Transverse colon (tissue), 4 donors: ENCODE results near the gene INSL3. TPM values are rescaled to one million over a fixed set of nuclear protein-coding genes. Genes with fewer than 3 reads are reported as not detected.
"Not testable (repeated sequence)": the region's sequence is repeated elsewhere in the genome, so short reads cannot be mapped to it uniquely, and the experiment has no call there.

Experiments
- DNase-seq: peaks from one replicate; pipeline ENCODE4 v3.0.0-alpha.2; 2019
- H3K27ac ChIP-seq, 4 donors: fragments of 200-600 bp; sonication (generic); 2 replicates each; pipeline ENCODE4 v1.5.1; 2016 to 2018; ENCODE audit warnings: inconsistent platforms in 4 of 4
- H3K27me3 ChIP-seq: fragments of 200-600 bp; sonication (generic); 2 replicates; pipeline ENCODE4 v1.5.1; 2017; ENCODE audit warnings: inconsistent platforms
- H3K36me3 ChIP-seq, 4 donors: fragments of 200-600 bp; sonication (generic); 2 replicates each; pipeline ENCODE4 v1.5.1; 2017 to 2019; ENCODE audit warnings: inconsistent platforms in 4 of 4
- H3K4me1 ChIP-seq, 4 donors: fragments of 200-600 bp; sonication (generic); 2 replicates each; pipeline ENCODE4 v1.5.1; 2017 to 2020; ENCODE audit warnings: inconsistent platforms in 4 of 4
- H3K4me3 ChIP-seq, 4 donors: fragments of 200-600 bp; sonication (generic); 1 replicate in 1 of 4; 2 replicates in 3 of 4; pipeline versions ENCODE4 v1.5.1 to v1.6.1; 2017 to 2019; ENCODE audit warnings: inconsistent platforms in 4 of 4
- H3K9me3 ChIP-seq, 2 donors: fragments of 200-600 bp; sonication (generic); 2 replicates each; pipeline ENCODE4 v1.5.1; 2017 to 2019; ENCODE audit warnings: inconsistent platforms in 2 of 2
- EP300 ChIP-seq: sonication (generic); formaldehyde crosslinking; IDR thresholded peaks from one replicate; pipeline ENCODE4 v1.6.1; 2017; ENCODE audit warnings: antibody characterized with exemption, low read depth
- POLR2A ChIP-seq: fragments of 450-650 bp; IDR thresholded peaks from one replicate; pipeline ENCODE4 v1.6.1; 2016; ENCODE audit warnings: antibody characterized with exemption, mild to moderate bottlenecking, moderate library complexity
- POLR2AphosphoS5 ChIP-seq, 3 donors: sonication (generic); formaldehyde crosslinking; IDR thresholded peaks; one replicate each; pipeline ENCODE4 v1.6.1; 2016; ENCODE audit warnings: antibody characterized with exemption in 3 of 3
- WGBS, 2 donors: methylation state at CpG; one replicate each; pipeline ENCODE4 v1.1.5; 2018; ENCODE audit warnings: low coverage in 1 of 2; 5-methylcytosine and 5-hydroxymethylcytosine counted together
- in situ Hi-C, 4 donors: fragments of 200-750 bp; cut with MboI; loops; one replicate each; pipeline versions ENCODE4 v1.15.0 to v1.15.1; 2017; ENCODE audit warnings: low sequenced_read_pairs in 3 of 4, low pct_ligation_motif_present in 1 of 4, low pct_unique_long_range_greater_than_20kb in 1 of 4
- intact Hi-C: fragments of 100-400 bp; cut with DNase I; formaldehyde crosslinking; loops from one replicate; pipeline ENCODE4 v1.15.1; 2023; ENCODE audit warnings: low total_unique reads
- total RNA-seq, 4 donors: library from RNA; depleted of rRNA; stranded (reverse); fragments of >200 nt; gene quantifications; one replicate each; pipeline ENCODE4 v1.1.0, GENCODE V29; 2016
- TF ChIP-seq, protein P1 (sequence below), 5 experiments: fragments of 200-600 bp in 3 of 5; fragments of 450-650 bp in 2 of 5; sonication (generic) in 3 of 5; IDR thresholded peaks; 1 replicate in 2 of 5; 2 replicates in 3 of 5; pipeline ENCODE4 v1.5.1; 2016 to 2017; ENCODE audit warnings: antibody characterized with exemption in 5 of 5, inconsistent platforms in 3 of 5, mild to moderate bottlenecking in 2 of 5, moderate library complexity in 1 of 5

The INSL3 gene
- total RNA-seq, 4 donors from 2014 or later = not detected

DNA sequence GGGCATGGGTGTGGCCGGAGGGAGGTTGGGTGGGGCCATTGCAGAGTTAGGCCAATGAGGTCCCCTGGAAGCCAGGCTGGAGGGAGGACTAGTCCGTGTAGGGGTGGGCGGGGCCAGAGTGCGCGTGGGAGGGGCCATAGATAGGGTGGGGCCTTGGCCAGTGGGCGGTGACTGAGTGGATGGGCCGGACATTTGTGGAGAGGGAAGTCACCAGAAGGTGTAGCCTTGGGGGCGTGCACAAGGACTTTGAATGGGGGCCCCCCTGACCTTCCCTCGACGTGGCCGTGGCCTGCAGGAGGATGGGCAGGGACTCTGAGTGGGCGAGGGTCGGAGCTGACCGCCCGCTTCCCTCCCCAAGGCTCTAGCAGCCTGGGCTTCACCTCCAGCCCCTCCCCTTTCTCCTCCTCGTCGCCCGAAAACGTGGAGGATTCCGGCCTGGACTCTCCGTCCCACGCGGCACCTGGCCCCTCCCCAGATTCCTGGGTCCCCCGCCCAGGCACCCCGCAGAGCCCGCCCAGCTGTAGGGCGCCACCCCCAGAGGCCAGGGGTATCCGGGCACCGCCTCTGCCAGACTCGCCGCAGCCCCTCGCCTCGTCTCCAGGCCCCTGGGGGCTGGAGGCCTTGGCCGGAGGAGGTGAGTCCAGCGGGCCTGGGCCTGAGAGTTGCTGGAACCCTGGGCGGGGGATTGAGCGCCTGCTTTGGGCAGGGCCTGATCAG, 42.9 kb downstream of the INSL3 start:
- peaks cover 20% of the 10 kb centered on the region for H3K27me3 ChIP-seq
- 21% methylated on average over 27 of the region's 37 CpGs; no CpG with 5 or more reads in 1 of the 2 donors for WGBS, 2 donors
- intact Hi-C loops = no loop called here
- H3K9me3 ChIP-seq = no peaks in the 10 kb centered on the region
- no peak overlapping the region for H3K27ac ChIP-seq
- DNase-seq = peak; percentile 80
- in situ Hi-C loops = loop anchor here in 1 of 4 donors (10.0 kb wide), 1 partner anchor 74 kb away; no protein-coding TSS in a partner anchor
- H3K4me1 ChIP-seq = peaks cover 0 to 12% (median 12%) of the 10 kb centered on the region in 4 donors
- H3K4me3 ChIP-seq = peak overlapping the region in 3 of 4 donors; percentile 2 to 41 (median 18)
- H3K36me3 ChIP-seq = no peaks in the 10 kb centered on the region
- TF ChIP-seq POLR2AphosphoS5 (IDR thresholded peaks at IDR 0.05) (no peak), EP300 (no peak), POLR2A (no peak)
- TF ChIP-seq, protein P1, sequence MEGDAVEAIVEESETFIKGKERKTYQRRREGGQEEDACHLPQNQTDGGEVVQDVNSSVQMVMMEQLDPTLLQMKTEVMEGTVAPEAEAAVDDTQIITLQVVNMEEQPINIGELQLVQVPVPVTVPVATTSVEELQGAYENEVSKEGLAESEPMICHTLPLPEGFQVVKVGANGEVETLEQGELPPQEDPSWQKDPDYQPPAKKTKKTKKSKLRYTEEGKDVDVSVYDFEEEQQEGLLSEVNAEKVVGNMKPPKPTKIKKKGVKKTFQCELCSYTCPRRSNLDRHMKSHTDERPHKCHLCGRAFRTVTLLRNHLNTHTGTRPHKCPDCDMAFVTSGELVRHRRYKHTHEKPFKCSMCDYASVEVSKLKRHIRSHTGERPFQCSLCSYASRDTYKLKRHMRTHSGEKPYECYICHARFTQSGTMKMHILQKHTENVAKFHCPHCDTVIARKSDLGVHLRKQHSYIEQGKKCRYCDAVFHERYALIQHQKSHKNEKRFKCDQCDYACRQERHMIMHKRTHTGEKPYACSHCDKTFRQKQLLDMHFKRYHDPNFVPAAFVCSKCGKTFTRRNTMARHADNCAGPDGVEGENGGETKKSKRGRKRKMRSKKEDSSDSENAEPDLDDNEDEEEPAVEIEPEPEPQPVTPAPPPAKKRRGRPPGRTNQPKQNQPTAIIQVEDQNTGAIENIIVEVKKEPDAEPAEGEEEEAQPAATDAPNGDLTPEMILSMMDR (IDR thresholded peaks at IDR 0.05) = no peak

- DNase-seq, H3K9me3 ChIP-seq, H3K27ac ChIP-seq, H3K4me3 ChIP-seq, intact Hi-C loops, H3K36me3 ChIP-seq: not testable (repeated sequence)
- WGBS, 2 donors = 76 to 81% methylated on average over 7 to 10 of the region's 10 CpGs
- peaks cover 20% of the 10 kb centered on the region for H3K27me3 ChIP-seq
- in situ Hi-C loops = loop anchor here in 1 of 4 donors (10.0 kb wide), 1 partner anchor 73 kb away; no protein-coding TSS in a partner anchor
- peaks cover 0 to 12% (median 12%) of the 10 kb centered on the region in 4 donors for H3K4me1 ChIP-seq
These were observed 43.5 kb downstream of the INSL3 start for GRCh38 chr19:17777840-17778239.

DNA sequence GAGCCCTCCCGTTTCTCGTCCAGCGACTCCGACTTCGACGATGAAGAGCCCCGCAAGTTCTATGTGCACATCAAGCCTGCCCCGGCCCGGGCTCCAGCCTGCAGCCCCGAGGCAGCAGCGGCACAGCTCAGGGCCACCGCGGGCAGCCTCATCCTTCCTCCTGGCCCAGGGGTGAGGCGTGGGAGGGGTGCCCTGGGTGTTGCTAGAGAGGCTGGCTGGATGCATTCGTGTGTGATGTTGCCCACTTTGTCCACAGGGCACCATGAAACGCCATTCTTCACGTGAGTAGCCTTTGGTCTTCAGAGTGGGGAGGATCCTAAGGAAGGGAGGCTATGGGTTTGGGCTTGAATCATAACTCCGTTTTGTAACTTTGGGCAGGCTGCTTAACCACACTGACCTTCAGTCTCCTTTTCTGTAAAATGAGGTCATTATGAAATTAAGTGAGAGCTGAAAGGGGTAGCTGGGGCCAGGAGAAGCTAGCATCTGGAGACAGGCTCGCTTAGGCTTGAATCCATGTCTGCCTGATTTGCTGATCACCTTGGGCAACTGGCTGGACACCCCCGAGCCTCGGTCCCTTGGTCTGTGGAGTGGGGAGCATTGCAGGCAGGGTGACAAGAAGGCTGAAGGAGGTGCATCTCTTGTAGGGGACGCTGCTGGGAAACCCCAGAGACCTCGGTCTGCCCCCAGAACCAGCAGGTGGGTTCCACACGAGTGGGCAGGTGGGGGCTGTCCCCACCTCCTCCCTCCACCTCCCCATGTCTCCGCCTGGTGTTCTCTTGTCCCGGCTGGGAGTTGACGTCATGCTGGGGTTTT, 45.1 kb downstream of the INSL3 start:
- no peak overlapping the region for H3K27ac ChIP-seq
- WGBS, 2 donors = 52 to 63% methylated on average over 2 to 27 of the region's 27 CpGs
- intact Hi-C loops (no loop called here), in situ Hi-C loops (loop anchor here in 1 of 4 donors (10.0 kb wide), 1 partner anchor 71 kb away; no protein-coding TSS in a partner anchor)
- H3K9me3 ChIP-seq = no peaks in the 10 kb centered on the region
- H3K36me3 ChIP-seq = no peaks in the 10 kb centered on the region
- peaks cover 17% of the 10 kb centered on the region for H3K27me3 ChIP-seq
- H3K4me1 ChIP-seq = peaks cover 0 to 12% (median 12%) of the 10 kb centered on the region in 4 donors
- no peak overlapping the region for H3K4me3 ChIP-seq
- DNase-seq = no peak
- TF ChIP-seq POLR2AphosphoS5 (IDR thresholded peaks at IDR 0.05) (no peak), EP300 (no peak), POLR2A (no peak)
- TF ChIP-seq, protein P1 (IDR thresholded peaks at IDR 0.05) = no peak

DNA sequence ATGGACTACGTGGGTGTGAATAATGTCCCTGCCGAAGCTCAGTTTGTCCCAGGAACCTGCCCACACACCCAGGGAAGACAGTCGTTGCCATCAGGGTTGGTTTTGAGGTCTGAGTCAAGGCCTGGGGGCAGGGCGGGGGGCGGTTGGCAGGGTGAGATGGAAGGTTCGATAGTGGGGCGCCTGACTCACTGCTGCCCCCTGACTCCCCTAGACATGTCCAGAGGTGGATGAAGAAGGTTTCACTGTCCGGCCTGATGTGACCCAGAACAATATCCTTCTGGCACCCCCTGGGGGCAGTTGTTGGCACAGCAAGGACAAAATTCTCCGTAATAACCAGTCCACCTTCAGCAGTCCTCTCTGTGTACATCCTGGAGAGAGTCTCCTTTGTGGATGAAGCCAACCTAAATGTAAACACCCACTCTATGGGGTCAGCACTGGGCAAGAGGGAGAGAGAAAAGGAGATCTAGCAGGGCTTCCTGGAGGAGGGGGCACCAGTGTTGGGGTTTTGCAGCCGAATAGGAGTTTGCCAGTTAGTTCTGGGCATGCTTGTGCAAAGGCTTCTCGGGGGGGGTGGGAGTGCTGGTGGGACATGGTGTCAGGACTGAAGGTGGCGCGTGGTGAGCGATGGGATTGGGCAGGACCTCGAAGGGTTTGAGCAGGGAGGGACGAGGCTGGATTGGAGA, 45.9 kb downstream of the INSL3 start:
- peaks cover 0 to 12% (median 12%) of the 10 kb centered on the region in 4 donors for H3K4me1 ChIP-seq
- H3K4me3 ChIP-seq = no peak overlapping the region
- DNase-seq = peak; percentile 49
- WGBS, 2 donors = 71 to 90% methylated on average over 7 to 12 of the region's 16 CpGs
- H3K27ac ChIP-seq = no peak overlapping the region
- in situ Hi-C loops = loop anchor here in 1 of 4 donors (10.0 kb wide), 1 partner anchor 71 kb away; no protein-coding TSS in a partner anchor
- intact Hi-C loops = no loop called here
- no peaks in the 10 kb centered on the region for H3K36me3 ChIP-seq
- no peaks in the 10 kb centered on the region for H3K9me3 ChIP-seq
- TF ChIP-seq POLR2A (no peak), EP300 (no peak), POLR2AphosphoS5 (IDR thresholded peaks at IDR 0.05) (no peak)
- TF ChIP-seq, protein P1 (IDR thresholded peaks at IDR 0.05) = peak; percentile 27 to 42 (median 39)
- peaks cover 9% of the 10 kb centered on the region for H3K27me3 ChIP-seq
